NCI-H446 (cell line): ENCODE data around the gene KCNQ1.

Experiments
- DNase-seq, 2 experiments: peaks; one replicate each; lab custom pipeline; 2025; lab: John Stamatoyannopoulos, UW

The KCNQ1 gene

GRCh38 chr11:2521733-2522630 lies 77.2 kb downstream of the KCNQ1 start:
- DNase-seq: no peak

- no peak for DNase-seq
Observed at GRCh38 chr11:2522631-2523255, 77.9 kb downstream of the KCNQ1 start.

GRCh38 chr11:2523821-2524391 lies 79.1 kb downstream of the KCNQ1 start:
- no peak for DNase-seq

- no peak for DNase-seq
Observed at GRCh38 chr11:2524446-2525165, 79.8 kb downstream of the KCNQ1 start.

- DNase-seq: no peak
Observed at GRCh38 chr11:2525166-2525861, 80.5 kb downstream of the KCNQ1 start.

- no peak for DNase-seq
Observed at GRCh38 chr11:2525941-2526807, 81.4 kb downstream of the KCNQ1 start.

GRCh38 chr11:2526808-2527381 lies 82.1 kb downstream of the KCNQ1 start:
- no peak for DNase-seq

GRCh38 chr11:2527621-2528291 lies 82.9 kb downstream of the KCNQ1 start:
- no peak for DNase-seq

- DNase-seq: no peak
Observed at GRCh38 chr11:2528301-2529050, 83.7 kb downstream of the KCNQ1 start.

GRCh38 chr11:2529173-2529572 lies 84.4 kb downstream of the KCNQ1 start:
- no peak for DNase-seq

GRCh38 chr11:2529636-2530035 lies 84.8 kb downstream of the KCNQ1 start:
- no peak for DNase-seq

GRCh38 chr11:2530131-2530854 lies 85.5 kb downstream of the KCNQ1 start:
- no peak for DNase-seq

- no peak for DNase-seq
Observed at GRCh38 chr11:2530855-2531200, 86.0 kb downstream of the KCNQ1 start.

GRCh38 chr11:2531277-2531986 lies 86.6 kb downstream of the KCNQ1 start:
- peak; percentile 4 to 59 for DNase-seq

GRCh38 chr11:2531987-2532703 lies 87.3 kb downstream of the KCNQ1 start:
- no peak for DNase-seq

GRCh38 chr11:2532704-2533586 lies 88.1 kb downstream of the KCNQ1 start:
- DNase-seq: peak; percentile 42 to 86
